NB4 (cell line): ENCODE data around the gene THBS3.

Experiments
- DNase-seq: peaks from one replicate; pipeline ENCODE4 v3.0.0; 2010; ENCODE audit warnings: low read depth
- H3K4me3 ChIP-seq: one replicate; pipeline ENCODE4 v1.5.1; 2011; ENCODE audit warnings: mild to moderate bottlenecking, low read depth, low read length, moderate library complexity
- CTCF ChIP-seq: IDR thresholded peaks from one replicate; pipeline ENCODE4 v1.5.1; 2012; ENCODE audit warnings: low read depth, low read length
- MAX ChIP-seq: IDR thresholded peaks from 2 replicates; pipeline ENCODE4 v1.6.1; 2011; ENCODE audit warnings: low read depth, low read length
- MYC ChIP-seq: IDR thresholded peaks from 2 replicates; pipeline ENCODE4 v1.6.1; 2011; ENCODE audit warnings: low read depth, low read length
- POLR2A ChIP-seq: IDR thresholded peaks from 2 replicates; pipeline ENCODE4 v1.6.1; 2011; ENCODE audit warnings: mild to moderate bottlenecking; ENCODE audit not compliant: insufficient read length; ENCODE audit errors: extremely low read depth

The THBS3 gene

GRCh38 chr1:155253797-155254196 is 46.1 kb upstream of the THBS3 start:
- DNase-seq, result no peak
- TF ChIP-seq MYC (no peak), MAX (no peak), CTCF (no peak), POLR2A (no peak)
- no peak overlapping the region for H3K4me3 ChIP-seq

GRCh38 chr1:155253208-155253607 is 45.5 kb upstream of the THBS3 start:
- DNase-seq, result no peak
- H3K4me3 ChIP-seq, result no peak overlapping the region
- TF ChIP-seq POLR2A (no peak), MYC (no peak), CTCF (no peak), MAX (no peak)

GRCh38 chr1:155251566-155251965 is 43.9 kb upstream of the THBS3 start:
- TF ChIP-seq POLR2A (no peak), CTCF (no peak), MAX (no peak), MYC (no peak)
- DNase-seq, result no peak
- no peak overlapping the region for H3K4me3 ChIP-seq

- peak overlapping the region; percentile 28 for H3K4me3 ChIP-seq
- peak; percentile 95 for DNase-seq
- no peak for TF ChIP-seq POLR2A
- TF ChIP-seq CTCF, result peak; percentile 99
- TF ChIP-seq MYC, result peak; percentile 79
- TF ChIP-seq MAX, result peak; percentile 57
Measured at GRCh38 chr1:155250633-155251449, 43.1 kb upstream of the THBS3 start.

GRCh38 chr1:155250246-155250632 is 42.5 kb upstream of the THBS3 start:
- TF ChIP-seq MAX, result no peak
- no peak for TF ChIP-seq CTCF
- TF ChIP-seq MYC, result no peak
- TF ChIP-seq POLR2A, result no peak
- H3K4me3 ChIP-seq, result peak overlapping the region; percentile 28
- no peak for DNase-seq
